Measurements from ENCODE around the gene INS.

DNA sequence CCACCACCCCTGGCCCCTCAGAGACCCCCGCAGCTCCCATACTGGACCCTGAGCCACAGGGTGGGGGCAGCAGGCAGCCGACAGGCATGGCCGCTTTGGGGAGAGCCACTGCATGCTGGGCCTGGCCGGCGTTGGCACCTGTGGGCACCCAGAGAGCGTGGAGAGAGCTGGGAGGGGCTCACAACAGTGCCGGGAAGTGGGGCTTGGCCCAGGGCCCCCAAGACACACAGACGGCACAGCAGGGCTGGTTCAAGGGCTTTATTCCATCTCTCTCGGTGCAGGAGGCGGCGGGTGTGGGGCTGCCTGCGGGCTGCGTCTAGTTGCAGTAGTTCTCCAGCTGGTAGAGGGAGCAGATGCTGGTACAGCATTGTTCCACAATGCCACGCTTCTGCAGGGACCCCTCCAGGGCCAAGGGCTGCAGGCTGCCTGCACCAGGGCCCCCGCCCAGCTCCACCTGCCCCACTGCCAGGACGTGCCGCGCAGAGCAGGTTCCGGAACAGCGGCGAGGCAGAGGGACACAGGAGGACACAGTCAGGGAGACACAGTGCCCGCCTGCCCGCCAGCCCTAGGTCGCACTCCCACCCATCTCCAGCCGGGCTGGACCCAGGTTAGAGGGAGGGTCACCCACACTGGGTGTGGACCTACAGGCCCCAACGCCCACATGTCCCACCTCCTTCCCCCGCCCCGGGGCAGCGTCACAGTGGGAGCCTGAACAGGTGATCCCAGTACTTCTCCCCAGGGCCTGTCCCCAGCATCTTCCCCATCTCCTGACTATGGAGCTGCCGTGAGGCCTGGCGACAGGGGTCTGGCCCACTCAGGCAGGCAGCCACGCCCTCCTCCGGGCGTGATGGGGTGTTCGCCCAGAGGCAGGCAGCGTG lies 1.2 kb downstream of the INS start:
- TF ChIP-seq, protein P1, sequence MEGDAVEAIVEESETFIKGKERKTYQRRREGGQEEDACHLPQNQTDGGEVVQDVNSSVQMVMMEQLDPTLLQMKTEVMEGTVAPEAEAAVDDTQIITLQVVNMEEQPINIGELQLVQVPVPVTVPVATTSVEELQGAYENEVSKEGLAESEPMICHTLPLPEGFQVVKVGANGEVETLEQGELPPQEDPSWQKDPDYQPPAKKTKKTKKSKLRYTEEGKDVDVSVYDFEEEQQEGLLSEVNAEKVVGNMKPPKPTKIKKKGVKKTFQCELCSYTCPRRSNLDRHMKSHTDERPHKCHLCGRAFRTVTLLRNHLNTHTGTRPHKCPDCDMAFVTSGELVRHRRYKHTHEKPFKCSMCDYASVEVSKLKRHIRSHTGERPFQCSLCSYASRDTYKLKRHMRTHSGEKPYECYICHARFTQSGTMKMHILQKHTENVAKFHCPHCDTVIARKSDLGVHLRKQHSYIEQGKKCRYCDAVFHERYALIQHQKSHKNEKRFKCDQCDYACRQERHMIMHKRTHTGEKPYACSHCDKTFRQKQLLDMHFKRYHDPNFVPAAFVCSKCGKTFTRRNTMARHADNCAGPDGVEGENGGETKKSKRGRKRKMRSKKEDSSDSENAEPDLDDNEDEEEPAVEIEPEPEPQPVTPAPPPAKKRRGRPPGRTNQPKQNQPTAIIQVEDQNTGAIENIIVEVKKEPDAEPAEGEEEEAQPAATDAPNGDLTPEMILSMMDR (IDR thresholded peaks at IDR 0.05; ENCODE audit: insufficient read depth, low read depth, low read length) = no peak
- no peak for TF ChIP-seq EZH2 (IDR thresholded peaks at IDR 0.05; ENCODE audit: insufficient read depth, low read length)
